Pancreas (tissue), 10 donors: ENCODE results near the gene UBB. TPM values are rescaled to one million over a fixed set of nuclear protein-coding genes. Genes with fewer than 3 reads are reported as not detected.

Experiments used
- ATAC-seq, 4 donors: fragments of 200-7000 bp; cut with Tn5 transposase; one replicate each; pipeline versions ENCODE4 v1.8.0 to v1.9.1; 2020; ENCODE audit warnings: mild to moderate bottlenecking in 4 of 4, moderate library complexity in 4 of 4
- DNase-seq, 6 donors: peaks; one replicate each; pipeline ENCODE4 v3.0.0-alpha.2; 2020
- FAIRE-seq: peaks from 2 replicates; lab custom pipeline; 2012; peaks lifted over from hg19 to GRCh38; lab: Jason Lieb, UNC
- H3K27ac ChIP-seq, 4 donors: fragments of 200-600 bp; sonication (generic); 1 replicate in 3 of 4; 2 replicates in 1 of 4; pipeline versions ENCODE4 v1.5.0 to v1.8.0; 2020
- H3K27me3 ChIP-seq, 4 donors: fragments of 200-600 bp; one replicate each; pipeline ENCODE4 v1.8.0; 2021
- H3K36me3 ChIP-seq, 3 donors: fragments of 200-600 bp; sonication (generic) in 1 of 3; one replicate each; pipeline versions ENCODE4 v1.5.0 to v1.8.0; 2020 to 2021
- H3K4me1 ChIP-seq, 3 donors: fragments of 200-600 bp; one replicate each; pipeline ENCODE4 v1.8.0; 2021
- H3K4me3 ChIP-seq, 4 donors: fragments of 200-600 bp; sonication (generic) in 2 of 4; one replicate each; pipeline versions ENCODE4 v1.5.0 to v1.8.0; 2020 to 2021
- H3K9me3 ChIP-seq, 4 donors: fragments of 200-600 bp; one replicate each; pipeline ENCODE4 v1.8.0; 2021
- WGBS, 2 donors: extraction: QIAGEN DNeasy Blood & Tissue Kit; methylation state at CpG; one replicate each; pipeline ENCODE4 v1.1.7; 2013; 5-methylcytosine and 5-hydroxymethylcytosine counted together
- intact Hi-C, 3 donors: fragments of 100-400 bp; cut with DNase I; formaldehyde crosslinking; loops; one replicate each; pipeline versions ENCODE4 v1.11.1 to v1.14.2; 2022
- polyA plus RNA-seq, 2 donors: library from polyadenylated mRNA; stranded (reverse); fragments of 200-250 nt; gene quantifications; one replicate each; pipeline ENCODE4 v1.2.3, GENCODE V29; 2013
- total RNA-seq, 6 donors: library from RNA; stranded (reverse); fragmentation: NEBNext Ultra II Directional in 4 of 6; extraction: Animal tissue kit (Norgen Biotek cat#: 25700) in 4 of 6; gene quantifications; one replicate each; pipeline versions ENCODE4 v1.2.1 to v1.2.4, GENCODE V29; 2021 to 2023
- TF ChIP-seq, protein P1 (sequence below), 4 donors: fragments of 200-600 bp; sonication (generic) in 3 of 4; IDR thresholded peaks; one replicate each; pipeline versions ENCODE4 v1.5.0 to v1.8.0; 2021; ENCODE audit warnings: antibody characterized with exemption in 4 of 4
- donor health status: healthy with polysubstance abuse.
- donor health status: DM: no; HTN: no; CAD: no; lungs with moderate emphysema.
- donor health status: DM: no; HTN: no; CAD: no.
- donor health status: control.
- donor health status: control.
- donor health status: Bipolar disorder and iron deficiency.
- donor health status: DM: yes; HTN: yes; CAD: no.
- donor health status: DM: no; HTN: no; CAD: no.
- donor health status: DM: no; HTN: no; CAD: no.
- donor health status: DM: yes; HTN: yes; CAD: no.

Gene UBB
- total and polyA plus RNA-seq, 8 donors: 321 to 972 (median 684) TPM

DNA sequence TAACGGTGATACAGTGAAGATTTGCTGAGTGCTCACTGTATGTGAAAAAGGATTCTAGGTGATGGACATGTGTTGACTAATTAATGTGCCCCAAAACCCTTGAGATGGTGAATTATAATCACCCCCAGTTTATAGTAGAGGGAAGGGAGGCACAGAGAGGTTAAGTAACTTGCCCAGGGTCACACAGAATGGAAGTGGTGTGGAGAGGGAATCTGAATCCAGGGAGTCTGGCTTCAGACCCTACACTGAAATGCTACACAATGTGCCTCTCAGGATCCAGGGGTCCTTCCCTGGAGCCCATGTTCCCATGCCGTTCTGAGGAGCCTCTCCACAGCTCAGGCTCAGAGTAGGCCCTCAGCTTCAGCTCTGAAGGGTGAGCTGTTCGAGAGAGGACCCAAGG lies 46.1 kb downstream of the UBB start:
- intact Hi-C loops: no loop called here
- no peak for FAIRE-seq
- TF ChIP-seq, protein P1, sequence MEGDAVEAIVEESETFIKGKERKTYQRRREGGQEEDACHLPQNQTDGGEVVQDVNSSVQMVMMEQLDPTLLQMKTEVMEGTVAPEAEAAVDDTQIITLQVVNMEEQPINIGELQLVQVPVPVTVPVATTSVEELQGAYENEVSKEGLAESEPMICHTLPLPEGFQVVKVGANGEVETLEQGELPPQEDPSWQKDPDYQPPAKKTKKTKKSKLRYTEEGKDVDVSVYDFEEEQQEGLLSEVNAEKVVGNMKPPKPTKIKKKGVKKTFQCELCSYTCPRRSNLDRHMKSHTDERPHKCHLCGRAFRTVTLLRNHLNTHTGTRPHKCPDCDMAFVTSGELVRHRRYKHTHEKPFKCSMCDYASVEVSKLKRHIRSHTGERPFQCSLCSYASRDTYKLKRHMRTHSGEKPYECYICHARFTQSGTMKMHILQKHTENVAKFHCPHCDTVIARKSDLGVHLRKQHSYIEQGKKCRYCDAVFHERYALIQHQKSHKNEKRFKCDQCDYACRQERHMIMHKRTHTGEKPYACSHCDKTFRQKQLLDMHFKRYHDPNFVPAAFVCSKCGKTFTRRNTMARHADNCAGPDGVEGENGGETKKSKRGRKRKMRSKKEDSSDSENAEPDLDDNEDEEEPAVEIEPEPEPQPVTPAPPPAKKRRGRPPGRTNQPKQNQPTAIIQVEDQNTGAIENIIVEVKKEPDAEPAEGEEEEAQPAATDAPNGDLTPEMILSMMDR (IDR thresholded peaks at IDR 0.05): no peak
- no peak for ATAC-seq
- peak in 1 of 6 donors; percentile 12 for DNase-seq
- Histone ChIP-seq H3K36me3 (no peaks in the 10 kb centered on the region), H3K27ac (no peak overlapping the region), H3K4me3 (no peak overlapping the region), H3K27me3 (no peaks in the 10 kb centered on the region), H3K4me1 (peaks cover 0 to 11% (median 8%) of the 10 kb centered on the region in 3 donors), H3K9me3 (no peaks in the 10 kb centered on the region)
- 95 to 96% methylated on average over 3 of the region's 3 CpGs for WGBS, 2 donors

DNA sequence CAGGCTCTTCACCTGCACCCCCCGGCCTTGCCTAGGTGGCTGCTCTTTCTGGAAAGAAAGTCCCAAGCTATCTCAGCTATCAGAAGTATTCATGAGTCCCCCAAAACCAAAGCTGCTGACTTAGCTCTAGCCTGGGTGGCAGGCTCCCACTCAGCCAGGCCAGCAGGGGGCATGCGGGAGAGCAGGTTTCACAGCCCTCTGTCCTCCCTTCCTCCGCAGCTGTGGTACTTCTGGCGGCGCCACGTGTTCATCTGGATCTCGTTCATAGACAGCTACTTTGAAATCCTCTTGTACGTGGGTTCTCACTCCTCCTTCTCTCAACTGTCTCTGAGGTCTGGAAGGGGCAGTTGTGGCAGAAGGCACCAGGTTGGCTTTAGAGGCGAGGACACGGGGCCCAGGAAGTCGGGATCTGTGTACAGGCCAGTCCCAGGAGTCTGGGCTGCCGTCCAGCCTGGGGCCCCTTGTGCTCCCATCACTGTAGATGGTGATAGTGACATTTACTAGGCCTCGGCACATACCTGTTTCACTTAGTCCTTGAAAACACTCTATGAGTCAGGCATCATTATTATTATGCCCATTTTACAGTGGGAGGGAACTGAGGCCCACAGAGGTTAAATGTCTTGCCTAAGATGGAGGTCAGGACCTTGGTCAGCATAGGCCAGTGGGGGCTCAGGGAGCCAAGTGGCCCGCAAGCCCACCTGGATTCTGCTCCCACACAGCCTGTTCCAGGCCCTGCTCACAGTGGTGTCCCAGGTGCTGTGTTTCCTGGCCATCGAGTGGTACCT lies 47.4 kb downstream of the UBB start:
- TF ChIP-seq, protein P1 (IDR thresholded peaks at IDR 0.05): peak; percentile 23 to 64 (median 46)
- WGBS, 2 donors: 53 to 56% methylated on average over 15 of the region's 15 CpGs
- peak; percentile 62 to 77 (median 75) for ATAC-seq
- peaks cover 0 to 11% (median 8%) of the 10 kb centered on the region in 3 donors for H3K4me1 ChIP-seq
- intact Hi-C loops: no loop called here
- DNase-seq: peak; percentile 63 to 90 (median 73)
- H3K36me3 ChIP-seq: no peaks in the 10 kb centered on the region
- no peaks in the 10 kb centered on the region for H3K27me3 ChIP-seq
- H3K27ac ChIP-seq: no peak overlapping the region
- FAIRE-seq: no peak
- no peak overlapping the region for H3K4me3 ChIP-seq
- no peaks in the 10 kb centered on the region for H3K9me3 ChIP-seq

DNA sequence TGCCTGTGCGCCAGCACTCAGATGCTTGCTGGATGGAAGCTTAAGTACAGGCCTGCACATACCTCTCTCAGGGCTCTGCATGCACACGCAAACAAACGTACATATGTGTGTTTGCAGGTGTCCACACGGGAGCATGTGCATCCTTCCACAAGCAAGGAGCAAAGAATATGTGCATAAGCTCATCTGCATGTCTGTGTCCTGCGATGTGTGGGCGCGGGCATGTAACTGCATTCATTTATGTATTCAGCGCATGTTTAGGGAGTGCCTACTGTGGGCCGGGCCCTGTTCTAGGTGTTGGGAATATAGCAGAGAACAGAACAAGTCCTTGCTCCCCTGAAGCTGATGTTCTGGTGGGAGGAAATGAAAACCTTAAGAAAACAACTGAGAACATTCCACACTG lies 48.2 kb downstream of the UBB start:
- FAIRE-seq: no peak
- H3K36me3 ChIP-seq: no peaks in the 10 kb centered on the region

DNA sequence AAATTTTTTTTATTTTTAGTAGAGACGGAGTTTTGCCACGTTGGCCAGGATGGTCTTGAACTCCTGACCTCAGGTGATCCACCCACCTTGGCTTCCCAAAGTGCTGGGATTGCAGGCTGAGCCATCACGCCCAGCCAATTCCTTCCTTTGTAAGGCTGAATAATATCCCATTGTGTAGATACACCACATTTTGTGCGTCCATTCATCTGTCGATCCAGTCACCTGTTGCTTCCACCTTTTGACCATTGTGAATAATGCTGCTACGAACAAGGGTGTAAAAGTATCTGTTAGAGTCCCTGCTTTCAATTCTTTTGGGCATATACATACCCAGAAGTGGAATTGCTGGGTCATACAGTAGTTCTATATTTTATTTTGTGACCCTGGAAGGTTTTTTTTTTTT lies 49.8 kb downstream of the UBB start:
- intact Hi-C loops: no loop called here
- no peaks in the 10 kb centered on the region for H3K9me3 ChIP-seq
- FAIRE-seq (no peak), DNase-seq (no peak), ATAC-seq (no peak)
- H3K27ac ChIP-seq: no peak overlapping the region
- H3K4me1 ChIP-seq: peaks cover 0 to 4% (median 0%) of the 10 kb centered on the region in 3 donors
- H3K4me3 ChIP-seq: no peak overlapping the region
- no peaks in the 10 kb centered on the region for H3K27me3 ChIP-seq
- 63 to 74% methylated on average over 6 of the region's 6 CpGs for WGBS, 2 donors
- H3K36me3 ChIP-seq: no peaks in the 10 kb centered on the region
- TF ChIP-seq, protein P1 (IDR thresholded peaks at IDR 0.05): no peak

More for the DNA sequence above, 48.2 kb downstream of the UBB start:
- Histone ChIP-seq H3K9me3 (no peaks in the 10 kb centered on the region), H3K4me1 (peaks cover 0 to 11% (median 8%) of the 10 kb centered on the region in 3 donors), H3K27me3 (no peaks in the 10 kb centered on the region), H3K27ac (no peak overlapping the region), H3K4me3 (no peak overlapping the region)
- intact Hi-C loops: no loop called here
- DNase-seq (peak in 2 of 6 donors; percentile 16 to 39), ATAC-seq (no peak)
- 93 to 95% methylated on average over 9 of the region's 9 CpGs for WGBS, 2 donors
- TF ChIP-seq, protein P1 (IDR thresholded peaks at IDR 0.05): no peak

DNA sequence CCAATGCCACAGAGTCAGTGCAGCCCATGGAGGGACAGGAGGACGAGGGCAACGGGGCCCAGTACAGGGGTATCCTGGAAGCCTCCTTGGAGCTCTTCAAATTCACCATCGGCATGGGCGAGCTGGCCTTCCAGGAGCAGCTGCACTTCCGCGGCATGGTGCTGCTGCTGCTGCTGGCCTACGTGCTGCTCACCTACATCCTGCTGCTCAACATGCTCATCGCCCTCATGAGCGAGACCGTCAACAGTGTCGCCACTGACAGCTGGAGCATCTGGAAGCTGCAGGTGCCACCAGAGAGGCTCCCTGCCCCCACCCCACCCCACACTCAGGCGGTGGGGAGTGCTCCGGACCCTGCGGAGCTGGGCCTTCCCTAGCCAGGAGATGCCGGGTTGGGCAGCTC lies 51.1 kb downstream of the UBB start:
- 94 to 95% methylated on average over 15 of the region's 15 CpGs for WGBS, 2 donors
- no peak for FAIRE-seq
- intact Hi-C loops: no loop called here

More for the DNA sequence above, 51.1 kb downstream of the UBB start:
- Histone ChIP-seq H3K36me3 (no peaks in the 10 kb centered on the region), H3K27ac (no peak overlapping the region), H3K4me3 (no peak overlapping the region), H3K4me1 (no peaks in the 10 kb centered on the region), H3K9me3 (no peaks in the 10 kb centered on the region), H3K27me3 (no peaks in the 10 kb centered on the region)
- ATAC-seq (no peak), DNase-seq (no peak)
- TF ChIP-seq, protein P1 (IDR thresholded peaks at IDR 0.05): no peak
